HL-60 (cell line): Measurements from ENCODE around the gene GPR108.

ENCODE experiments used
- DNase-seq, 2 experiments: peaks; one replicate each; pipeline ENCODE4 v3.0.0-alpha.2; 2010 to 2020; ENCODE audit warnings: low read depth in 1 of 2, low spot score in 1 of 2
- H3K27ac ChIP-seq: fragments of 250-450 bp; sonication (Bioruptor Pico); replicated peaks from 2 replicates; pipeline ENCODE4 v1.5.1; 2020; ENCODE audit warnings: mild to moderate bottlenecking, moderate library complexity
- H3K27me3 ChIP-seq: fragments of 250-450 bp; sonication (Bioruptor Pico); 2 replicates; pipeline ENCODE4 v1.5.1; 2021; ENCODE audit warnings: mild to moderate bottlenecking, moderate library complexity; ENCODE audit not compliant: insufficient read depth, poor library complexity, severe bottlenecking
- H3K4me3 ChIP-seq: replicated peaks from 2 replicates; pipeline ENCODE4 v1.5.1; 2011; ENCODE audit warnings: mild to moderate bottlenecking, control low read depth, low read length; ENCODE audit not compliant: insufficient read depth
- GABPA ChIP-seq: IDR thresholded peaks from 2 replicates; pipeline ENCODE4 v1.6.1; 2012; ENCODE audit warnings: low read depth
- POLR2AphosphoS5 ChIP-seq: IDR thresholded peaks from 2 replicates; pipeline ENCODE4 v1.6.1; 2012; ENCODE audit warnings: low read depth
- SPI1 ChIP-seq: IDR thresholded peaks from 2 replicates; pipeline ENCODE4 v1.6.1; 2012; ENCODE audit warnings: low read depth, mild to moderate bottlenecking, borderline replicate concordance
- TF ChIP-seq, protein P1 (sequence below): IDR thresholded peaks from one replicate; pipeline ENCODE4 v1.5.1; 2011; ENCODE audit warnings: low read length, control low read depth, inconsistent platforms; ENCODE audit not compliant: insufficient read depth
- TF ChIP-seq, protein P2 (sequence below): IDR thresholded peaks from 2 replicates; pipeline ENCODE4 v1.6.1; 2012; ENCODE audit warnings: low read depth; ENCODE audit not compliant: insufficient replicate concordance

Gene GPR108

DNA sequence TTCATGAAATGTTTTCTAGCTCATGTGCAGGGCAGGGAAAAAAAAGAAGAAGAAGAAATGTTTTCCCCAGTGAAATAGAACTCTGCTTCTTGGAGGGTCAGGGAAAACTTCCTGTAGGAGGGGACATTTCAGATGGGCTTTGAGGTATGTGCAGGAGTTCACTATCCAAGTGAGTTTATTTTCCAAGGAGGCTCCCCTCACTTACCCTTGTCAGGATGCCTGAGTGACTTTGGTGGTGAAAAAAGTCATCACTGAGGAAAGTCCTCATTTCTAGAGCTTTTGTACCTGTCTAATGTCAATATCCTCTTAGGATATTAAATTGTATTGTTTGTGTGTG lies 16.3 kb downstream of the GPR108 start:
- H3K4me3 ChIP-seq, result no peak overlapping the region
- TF ChIP-seq, protein P1, sequence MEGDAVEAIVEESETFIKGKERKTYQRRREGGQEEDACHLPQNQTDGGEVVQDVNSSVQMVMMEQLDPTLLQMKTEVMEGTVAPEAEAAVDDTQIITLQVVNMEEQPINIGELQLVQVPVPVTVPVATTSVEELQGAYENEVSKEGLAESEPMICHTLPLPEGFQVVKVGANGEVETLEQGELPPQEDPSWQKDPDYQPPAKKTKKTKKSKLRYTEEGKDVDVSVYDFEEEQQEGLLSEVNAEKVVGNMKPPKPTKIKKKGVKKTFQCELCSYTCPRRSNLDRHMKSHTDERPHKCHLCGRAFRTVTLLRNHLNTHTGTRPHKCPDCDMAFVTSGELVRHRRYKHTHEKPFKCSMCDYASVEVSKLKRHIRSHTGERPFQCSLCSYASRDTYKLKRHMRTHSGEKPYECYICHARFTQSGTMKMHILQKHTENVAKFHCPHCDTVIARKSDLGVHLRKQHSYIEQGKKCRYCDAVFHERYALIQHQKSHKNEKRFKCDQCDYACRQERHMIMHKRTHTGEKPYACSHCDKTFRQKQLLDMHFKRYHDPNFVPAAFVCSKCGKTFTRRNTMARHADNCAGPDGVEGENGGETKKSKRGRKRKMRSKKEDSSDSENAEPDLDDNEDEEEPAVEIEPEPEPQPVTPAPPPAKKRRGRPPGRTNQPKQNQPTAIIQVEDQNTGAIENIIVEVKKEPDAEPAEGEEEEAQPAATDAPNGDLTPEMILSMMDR, result no peak
- TF ChIP-seq, protein P2, sequence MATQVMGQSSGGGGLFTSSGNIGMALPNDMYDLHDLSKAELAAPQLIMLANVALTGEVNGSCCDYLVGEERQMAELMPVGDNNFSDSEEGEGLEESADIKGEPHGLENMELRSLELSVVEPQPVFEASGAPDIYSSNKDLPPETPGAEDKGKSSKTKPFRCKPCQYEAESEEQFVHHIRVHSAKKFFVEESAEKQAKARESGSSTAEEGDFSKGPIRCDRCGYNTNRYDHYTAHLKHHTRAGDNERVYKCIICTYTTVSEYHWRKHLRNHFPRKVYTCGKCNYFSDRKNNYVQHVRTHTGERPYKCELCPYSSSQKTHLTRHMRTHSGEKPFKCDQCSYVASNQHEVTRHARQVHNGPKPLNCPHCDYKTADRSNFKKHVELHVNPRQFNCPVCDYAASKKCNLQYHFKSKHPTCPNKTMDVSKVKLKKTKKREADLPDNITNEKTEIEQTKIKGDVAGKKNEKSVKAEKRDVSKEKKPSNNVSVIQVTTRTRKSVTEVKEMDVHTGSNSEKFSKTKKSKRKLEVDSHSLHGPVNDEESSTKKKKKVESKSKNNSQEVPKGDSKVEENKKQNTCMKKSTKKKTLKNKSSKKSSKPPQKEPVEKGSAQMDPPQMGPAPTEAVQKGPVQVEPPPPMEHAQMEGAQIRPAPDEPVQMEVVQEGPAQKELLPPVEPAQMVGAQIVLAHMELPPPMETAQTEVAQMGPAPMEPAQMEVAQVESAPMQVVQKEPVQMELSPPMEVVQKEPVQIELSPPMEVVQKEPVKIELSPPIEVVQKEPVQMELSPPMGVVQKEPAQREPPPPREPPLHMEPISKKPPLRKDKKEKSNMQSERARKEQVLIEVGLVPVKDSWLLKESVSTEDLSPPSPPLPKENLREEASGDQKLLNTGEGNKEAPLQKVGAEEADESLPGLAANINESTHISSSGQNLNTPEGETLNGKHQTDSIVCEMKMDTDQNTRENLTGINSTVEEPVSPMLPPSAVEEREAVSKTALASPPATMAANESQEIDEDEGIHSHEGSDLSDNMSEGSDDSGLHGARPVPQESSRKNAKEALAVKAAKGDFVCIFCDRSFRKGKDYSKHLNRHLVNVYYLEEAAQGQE, result no peak
- TF ChIP-seq SPI1 (no peak), GABPA (no peak), POLR2AphosphoS5 (no peak)
- DNase-seq, result no peak
- no peaks in the 10 kb centered on the region for H3K27me3 ChIP-seq
- peak overlapping the region; percentile 37; the same call in 1 of the 2 replicates for H3K27ac ChIP-seq

DNA sequence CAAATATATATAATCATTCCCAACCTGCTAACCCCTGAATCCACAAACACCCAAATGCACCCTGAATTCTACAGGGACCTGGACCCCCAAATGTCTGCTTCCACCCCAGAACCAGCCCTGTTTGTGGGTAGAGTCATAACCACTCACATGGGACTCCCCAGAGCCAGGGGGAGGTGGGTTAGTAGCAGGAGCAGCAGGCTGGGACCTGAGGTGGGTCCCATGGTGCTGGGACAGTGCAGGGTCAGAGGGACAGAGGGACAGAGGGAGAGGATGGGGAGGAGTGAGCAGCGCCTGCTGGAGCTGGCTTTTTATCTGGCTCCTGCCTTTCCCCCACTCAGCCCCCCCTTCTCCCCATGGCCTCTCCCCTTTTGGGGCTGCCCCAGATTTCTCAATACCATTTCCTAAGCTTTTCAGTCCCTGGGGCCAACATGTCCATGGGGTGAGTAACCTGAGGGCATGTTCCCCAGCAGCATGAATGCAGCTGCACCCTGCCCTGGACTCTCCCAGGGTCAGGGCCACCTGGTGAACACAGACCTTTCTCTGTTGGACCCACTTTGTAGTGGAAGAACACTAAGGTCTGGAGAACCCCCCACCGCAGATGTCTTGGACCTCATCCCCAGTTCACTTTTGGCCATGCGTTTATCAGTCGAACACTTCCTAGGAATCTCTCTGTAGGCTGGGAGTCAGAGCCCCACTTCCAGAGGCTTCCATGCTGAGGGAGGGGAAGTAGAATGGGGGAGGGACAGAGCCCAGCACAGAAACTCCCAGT lies 16.8 kb downstream of the GPR108 start, which contains the start of gene C3:
Gene C3 (minus strand): TSS at position 282 of the 769 bp plus-strand sequence. CDS start 61 bp downstream, at position 221.
- peak within 1 kb of the TSS; percentile 37 for H3K27ac ChIP-seq
- TF ChIP-seq GABPA (no peak), SPI1 (0 out of 2 replicates have a peak, but pooled peaks have one; percentile 38)
- DNase-seq, result peak in 1 of 2 experiments; percentile 69
- H3K27me3 ChIP-seq, result no peaks in the 10 kb centered on the region
- no peak within 1 kb of the TSS for H3K4me3 ChIP-seq

DNA sequence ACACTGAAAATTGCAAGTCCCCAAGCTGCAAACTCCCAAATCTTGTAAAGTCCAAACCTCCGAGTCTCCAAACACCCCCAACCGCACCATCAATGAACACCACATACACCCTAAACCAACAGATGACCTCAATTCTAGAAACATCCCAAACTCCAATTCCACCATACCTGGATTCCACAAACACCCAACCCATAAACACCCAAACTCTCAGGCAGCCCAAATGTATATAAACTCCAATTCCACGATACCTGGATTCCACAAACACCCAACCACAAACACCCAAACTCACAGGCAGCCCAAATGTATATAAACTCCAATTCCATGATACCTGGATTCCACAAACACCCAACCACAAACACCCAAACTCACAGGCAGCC lies 17.4 kb downstream of the GPR108 start:
- no peaks in the 10 kb centered on the region for H3K27me3 ChIP-seq
- DNase-seq, result no peak
- H3K27ac ChIP-seq, result no peak overlapping the region
- H3K4me3 ChIP-seq, result no peak overlapping the region
- TF ChIP-seq SPI1 (no peak), GABPA (no peak), POLR2AphosphoS5 (no peak)
- TF ChIP-seq, protein P2, result no peak
- TF ChIP-seq, protein P1, result no peak

DNA sequence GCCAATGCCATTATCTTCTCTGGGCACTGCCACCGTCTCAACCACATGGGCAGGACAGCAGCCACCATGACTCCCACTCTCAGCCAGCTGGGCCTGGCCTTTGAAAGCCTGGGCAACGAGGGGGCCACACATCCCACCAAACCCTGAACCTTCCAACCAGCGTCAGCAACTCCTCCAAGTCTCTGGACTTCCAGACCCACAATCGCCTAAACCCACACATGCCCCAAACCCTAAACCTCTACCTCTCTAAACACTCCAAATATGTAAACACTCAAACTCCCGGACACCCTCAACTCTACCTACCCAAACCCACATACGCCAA lies 17.9 kb downstream of the GPR108 start:
- H3K27me3 ChIP-seq, result no peaks in the 10 kb centered on the region
- H3K4me3 ChIP-seq, result no peak overlapping the region
- no peak overlapping the region for H3K27ac ChIP-seq
- no peak for DNase-seq
- TF ChIP-seq POLR2AphosphoS5, result no peak
- TF ChIP-seq, protein P1, result no peak
- TF ChIP-seq SPI1, result no peak
- no peak for TF ChIP-seq GABPA
- TF ChIP-seq, protein P2, result no peak
